H9 (cell line): ENCODE measurements around the gene ELOVL2. TPM values are rescaled to one million over a fixed set of nuclear protein-coding genes. Genes with fewer than 3 reads are reported as not detected.

Experiments used
- DNase-seq: peaks from one replicate; pipeline ENCODE4 v3.0.0-alpha.2; 2017
- H2AFZ ChIP-seq: one replicate; pipeline ENCODE4 v1.6.1; 2013; ENCODE audit warnings: mild to moderate bottlenecking, low read length, control low read depth, moderate library complexity
- H2AK5ac ChIP-seq: 2 replicates; pipeline ENCODE4 v1.6.1; 2013; ENCODE audit warnings: low read length, control low read depth, mixed read lengths; ENCODE audit not compliant: insufficient read length
- H2BK120ac ChIP-seq: one replicate; pipeline ENCODE4 v1.6.1; 2013; ENCODE audit warnings: low read depth, mild to moderate bottlenecking, low read length, control low read depth, inconsistent platforms; ENCODE audit not compliant: poor library complexity, severe bottlenecking
- H2BK12ac ChIP-seq: 2 replicates; pipeline ENCODE4 v1.6.1; 2013; ENCODE audit warnings: low read length, control low read depth, mixed read lengths, low read depth; ENCODE audit not compliant: insufficient read length
- H2BK15ac ChIP-seq: 2 replicates; pipeline ENCODE4 v1.6.1; 2013; ENCODE audit warnings: low read depth, low read length, control low read depth
- H2BK20ac ChIP-seq: one replicate; pipeline ENCODE4 v1.6.1; 2013; ENCODE audit warnings: low read depth, mild to moderate bottlenecking, low read length, control low read depth, inconsistent platforms; ENCODE audit not compliant: poor library complexity, severe bottlenecking
- H2BK5ac ChIP-seq: 2 replicates; pipeline ENCODE4 v1.6.1; 2013; ENCODE audit warnings: low read length, control low read depth, mixed read lengths; ENCODE audit not compliant: insufficient read length
- H3K14ac ChIP-seq: 2 replicates; pipeline ENCODE4 v1.6.1; 2013; ENCODE audit warnings: low read length, control low read depth; ENCODE audit not compliant: insufficient read depth
- H3K18ac ChIP-seq: 2 replicates; pipeline ENCODE4 v1.6.1; 2013; ENCODE audit warnings: low read depth, mild to moderate bottlenecking, mixed read lengths, low read length, control low read depth; ENCODE audit not compliant: insufficient read length
- H3K23ac ChIP-seq: 2 replicates; pipeline ENCODE4 v1.6.1; 2013; ENCODE audit warnings: low read length, control low read depth, mixed read lengths, low read depth; ENCODE audit not compliant: insufficient read length
- H3K23me2 ChIP-seq: 2 replicates; pipeline ENCODE4 v1.6.1; 2013; ENCODE audit warnings: low read depth, mild to moderate bottlenecking, mixed read lengths, low read length, control low read depth; ENCODE audit not compliant: insufficient read length, poor library complexity, severe bottlenecking
- H3K27ac ChIP-seq: 2 replicates; pipeline ENCODE4 v1.5.1; 2013; ENCODE audit warnings: low read length, control low read depth, mixed read lengths, low read depth; ENCODE audit not compliant: insufficient read length
- H3K27me3 ChIP-seq: 2 replicates; pipeline ENCODE4 v1.6.1; 2013; ENCODE audit warnings: low read length, control low read depth, inconsistent platforms; ENCODE audit not compliant: insufficient read depth
- H3K4ac ChIP-seq: 2 replicates; pipeline ENCODE4 v1.6.1; 2013; ENCODE audit warnings: low read depth, mild to moderate bottlenecking, control low read depth, inconsistent platforms, low read length, moderate library complexity
- H3K4me1 ChIP-seq: 2 replicates; pipeline ENCODE4 v1.6.1; 2013; ENCODE audit warnings: low read length, control low read depth, inconsistent platforms; ENCODE audit not compliant: insufficient read depth
- H3K4me2 ChIP-seq: 2 replicates; pipeline ENCODE4 v1.6.1; 2013; ENCODE audit warnings: low read length, control low read depth, mixed read lengths; ENCODE audit not compliant: insufficient read length, insufficient read depth
- H3K56ac ChIP-seq: 2 replicates; pipeline ENCODE4 v1.6.1; 2013; ENCODE audit warnings: low read depth, mild to moderate bottlenecking, mixed read lengths, low read length, control low read depth; ENCODE audit not compliant: insufficient read length
- H3K79me1 ChIP-seq: 2 replicates; pipeline ENCODE4 v1.6.1; 2013; ENCODE audit warnings: low read depth, mild to moderate bottlenecking, moderate library complexity, low read length, control low read depth, inconsistent platforms; ENCODE audit not compliant: insufficient read depth, poor library complexity, severe bottlenecking
- H3K79me2 ChIP-seq: 2 replicates; pipeline ENCODE4 v1.6.1; 2013; ENCODE audit warnings: low read length, control low read depth, inconsistent platforms; ENCODE audit not compliant: insufficient read depth
- H3K9ac ChIP-seq: 2 replicates; pipeline ENCODE4 v1.6.1; 2013; ENCODE audit warnings: low read length, control low read depth, mixed read lengths; ENCODE audit not compliant: insufficient read length; ENCODE audit errors: extremely low read depth
- H3K9me3 ChIP-seq: one replicate; pipeline ENCODE4 v1.6.1; 2013; ENCODE audit warnings: low read depth, low read length, inconsistent platforms; ENCODE audit not compliant: control insufficient read depth
- H3T11ph ChIP-seq: one replicate; pipeline ENCODE4 v1.6.1; 2013; ENCODE audit warnings: mild to moderate bottlenecking, low read length, control low read depth, inconsistent platforms
- H4K20me1 ChIP-seq: one replicate; pipeline ENCODE4 v1.6.1; 2013; ENCODE audit not compliant: control insufficient read depth, insufficient read length, insufficient read depth
- H4K5ac ChIP-seq: 2 replicates; pipeline ENCODE4 v1.6.1; 2013; ENCODE audit warnings: low read depth, mild to moderate bottlenecking, mixed read lengths, low read length, control low read depth; ENCODE audit not compliant: insufficient read length
- H4K8ac ChIP-seq: replicated peaks from 2 replicates; pipeline ENCODE4 v1.6.1; 2013; ENCODE audit warnings: low read length, control low read depth, mixed read lengths, low read depth; ENCODE audit not compliant: insufficient read length
- H4K91ac ChIP-seq: 2 replicates; pipeline ENCODE4 v1.6.1; 2013; ENCODE audit warnings: low read depth, mild to moderate bottlenecking, moderate library complexity, mixed read lengths, low read length, control low read depth; ENCODE audit not compliant: insufficient read length
- H3K27ac Mint-ChIP-seq, 3 experiments: 2 replicates in 2 of 3; 3 replicates in 1 of 3; pipeline ENCODE4 v1.8.0; 2020 to 2021; ENCODE audit warnings: mixed read lengths in 3 of 3, mild to moderate bottlenecking in 1 of 3, moderate library complexity in 1 of 3
- H3K27me3 Mint-ChIP-seq: 2 replicates; pipeline ENCODE4 v1.8.0; 2021; ENCODE audit warnings: low read depth, mild to moderate bottlenecking, moderate library complexity, mixed read lengths
- H3K36me3 Mint-ChIP-seq, 3 experiments: 2 replicates in 2 of 3; 3 replicates in 1 of 3; pipeline ENCODE4 v1.8.0; 2020 to 2021; ENCODE audit warnings: low read depth in 3 of 3, mixed read lengths in 3 of 3; ENCODE audit not compliant: insufficient read depth in 1 of 3
- H3K4me1 Mint-ChIP-seq, 2 experiments: 2 replicates each; pipeline ENCODE4 v1.8.0; 2020; ENCODE audit warnings: mixed read lengths in 2 of 2
- H3K4me3 Mint-ChIP-seq, 2 experiments: 2 replicates in 1 of 2; 3 replicates in 1 of 2; pipeline ENCODE4 v1.8.0; 2020 to 2021; ENCODE audit warnings: mild to moderate bottlenecking in 2 of 2, mixed read lengths in 2 of 2, moderate library complexity in 1 of 2
- H3K9me3 Mint-ChIP-seq, 2 experiments: 2 replicates in 1 of 2; 3 replicates in 1 of 2; pipeline ENCODE4 v1.8.0; 2020; ENCODE audit warnings: mild to moderate bottlenecking in 2 of 2, mixed read lengths in 2 of 2, moderate library complexity in 1 of 2
- CTCF ChIP-seq: fragments of 200-600 bp; sonication (generic); conservative IDR thresholded peaks from 3 replicates; pipeline ENCODE4 v1.8.0; 2021; ENCODE audit warnings: antibody characterized with exemption, mild to moderate bottlenecking
- WGBS: extraction: QIAGEN DNeasy Blood & Tissue Kit; methylation state at CpG from one replicate; pipeline ENCODE4 v1.1.7; 2013; ENCODE audit warnings: missing lambda C conversion rate, low lambda C conversion rate, mixed read lengths; ENCODE audit not compliant: insufficient read length; ENCODE audit errors: extremely low coverage; 5-methylcytosine and 5-hydroxymethylcytosine counted together
- total RNA-seq: library from RNA; stranded (reverse); gene quantifications from 2 replicates; pipeline ENCODE4 v1.2.1, GENCODE V29; 2021

The ELOVL2 gene
- total RNA-seq, 1 experiment from 2014 or later = 0.57 TPM

GRCh38 chr6:11053307-11053706 lies 9.2 kb upstream of the ELOVL2 start:
- Histone ChIP-seq H2BK15ac (no peak overlapping the region), H3K79me2 (no peaks in the 10 kb centered on the region), H3K23me2 (no peaks in the 10 kb centered on the region), H2BK20ac (no peak overlapping the region), H3K14ac (no peak overlapping the region), H4K5ac (no peak overlapping the region), H2BK5ac (no peak overlapping the region), H4K8ac (no peak overlapping the region), H2AK5ac (no peak overlapping the region), H4K91ac (no peak overlapping the region), H3K56ac (no peak overlapping the region), H3K4me1 (no peaks in the 10 kb centered on the region), H2BK120ac (no peak overlapping the region), H3K4ac (no peak overlapping the region), H3K27me3 (no peaks in the 10 kb centered on the region), H3K9ac (no peak overlapping the region), H2AFZ (no peak overlapping the region), H4K20me1 (no peaks in the 10 kb centered on the region), H3K18ac (no peak overlapping the region), H3K23ac (no peak overlapping the region), H3K9me3 (no peaks in the 10 kb centered on the region), H2BK12ac (no peak overlapping the region), H3K27ac (no peak overlapping the region), H3K4me2 (no peak overlapping the region), H3T11ph (no peak overlapping the region), H3K79me1 (no peaks in the 10 kb centered on the region)
- Mint-ChIP-seq H3K36me3 (no peaks in the 10 kb centered on the region), H3K27ac (no peak overlapping the region), H3K4me1 (no peaks in the 10 kb centered on the region), H3K9me3 (no peaks in the 10 kb centered on the region), H3K4me3 (no peak overlapping the region), H3K27me3 (no peaks in the 10 kb centered on the region; the same call in 1 of the 2 replicates)
- TF ChIP-seq CTCF = no peak
- no CpG with 5 or more reads among the region's 5 CpGs for WGBS
- no peak for DNase-seq
